Psoas muscle (tissue), 8 donors: ENCODE results near the gene SMAD7. TPM values are rescaled to one million over a fixed set of nuclear protein-coding genes. Genes with fewer than 3 reads are reported as not detected.

Experiments
- ATAC-seq, 4 donors: fragments of 200-7000 bp; cut with Tn5 transposase; one replicate each; pipeline ENCODE4 v1.9.1; 2020; ENCODE audit warnings: moderate library complexity in 3 of 4, mild to moderate bottlenecking in 2 of 4
- DNase-seq, 2 donors: peaks; one replicate each; pipeline ENCODE4 v3.0.0-alpha.2; 2020
- H3K27ac ChIP-seq: fragments of 200-600 bp; one replicate; pipeline ENCODE4 v1.8.0; 2022
- H3K27me3 ChIP-seq, 3 donors: fragments of 200-600 bp in 1 of 3; one replicate each; pipeline versions ENCODE4 v1.6.1 to v1.8.0; 2013 to 2022; ENCODE audit warnings: low read length in 2 of 3, mild to moderate bottlenecking in 2 of 3, moderate library complexity in 1 of 3; ENCODE audit not compliant: insufficient read depth in 3 of 3
- H3K36me3 ChIP-seq, 2 donors: fragments of 200-600 bp in 1 of 2; one replicate each; pipeline versions ENCODE4 v1.6.1 to v1.8.0; 2013 to 2022; ENCODE audit warnings: low read depth in 1 of 2, mild to moderate bottlenecking in 1 of 2, moderate library complexity in 1 of 2; ENCODE audit not compliant: insufficient read depth in 1 of 2
- H3K4me1 ChIP-seq: fragments of 200-600 bp; one replicate; pipeline ENCODE4 v1.8.0; 2022
- H3K4me3 ChIP-seq: fragments of 200-600 bp; one replicate; pipeline ENCODE4 v1.8.0; 2022; ENCODE audit warnings: mild to moderate bottlenecking
- H3K9me3 ChIP-seq: fragments of 200-600 bp; one replicate; pipeline ENCODE4 v1.8.0; 2022
- CTCF ChIP-seq: fragments of 200-600 bp; IDR thresholded peaks from one replicate; pipeline ENCODE4 v1.8.0; 2022; ENCODE audit warnings: antibody characterized with exemption
- WGBS, 3 donors: extraction: QIAGEN DNeasy Blood & Tissue Kit; methylation state at CpG; one replicate each; pipeline versions ENCODE4 v1.1.6 to v1.1.7; 2013; 5-methylcytosine and 5-hydroxymethylcytosine counted together
- intact Hi-C, 2 donors: fragments of 100-400 bp; cut with DNase I; formaldehyde crosslinking; loops; one replicate each; pipeline versions ENCODE4 v1.11.0 to v1.14.2; 2022
- polyA plus RNA-seq, 3 donors: library from polyadenylated mRNA; stranded (reverse); fragments of 200-250 nt; gene quantifications; one replicate each; pipeline ENCODE4 v1.2.3, GENCODE V29; 2013
- total RNA-seq, 4 donors: library from RNA; stranded (reverse); fragmentation: NEBNext Ultra II Directional in 2 of 4; extraction: Animal tissue kit (Norgen Biotek cat#: 25700) in 2 of 4; gene quantifications; one replicate each; pipeline versions ENCODE4 v1.2.1 to v1.2.4, GENCODE V29; 2021 to 2023
- donor health status: healthy with polysubstance abuse.
- donor health status: DM: no; HTN: no; CAD: no; lungs with moderate emphysema.
- donor health status: Bipolar disorder and iron deficiency.
- donor health status: healthy.
- donor health status: DM: yes; HTN: yes; CAD: no.
- donor health status: DM: no; HTN: no; CAD: no.
- donor health status: DM: no; HTN: no; CAD: no.
- donor health status: DM: yes; HTN: yes; CAD: no.

SMAD7 gene
- total and polyA plus RNA-seq, 7 donors = 5.4 to 14.7 (median 8.4) TPM

- peaks cover 88% of the 10 kb centered on the region for H3K4me1 ChIP-seq
These were observed 19.8 kb downstream of the SMAD7 start for GRCh38 chr18:48930926-48931325.

GRCh38 chr18:48929941-48930713, 20.6 kb downstream of the SMAD7 start:
- DNase-seq (no peak), ATAC-seq (no peak)
- TF ChIP-seq CTCF = no peak
- Histone ChIP-seq H3K9me3 (no peaks in the 10 kb centered on the region), H3K27ac (peak overlapping the region; percentile 27), H3K36me3 (no peaks in the 10 kb centered on the region), H3K4me3 (no peak overlapping the region), H3K27me3 (no peaks in the 10 kb centered on the region), H3K4me1 (peaks cover 87% of the 10 kb centered on the region)
- intact Hi-C loops = loop anchor here in 1 of 2 donors (5.0 kb wide), 1 partner anchor 103 kb away; no protein-coding TSS in a partner anchor
- WGBS, 3 donors = 63 to 68% (median 64%) methylated on average over 20 of the region's 20 CpGs

More at GRCh38 chr18:48930926-48931325, 19.8 kb downstream of the SMAD7 start:
- 71 to 87% (median 79%) methylated on average over 3 of the region's 3 CpGs for WGBS, 3 donors
- H3K4me3 ChIP-seq = no peak overlapping the region
- H3K27me3 ChIP-seq = no peaks in the 10 kb centered on the region
- no peak for TF ChIP-seq CTCF
- H3K9me3 ChIP-seq = no peaks in the 10 kb centered on the region
- intact Hi-C loops = loop anchor here in 1 of 2 donors (5.0 kb wide), 1 partner anchor 104 kb away; no protein-coding TSS in a partner anchor
- DNase-seq (no peak), ATAC-seq (no peak)
- H3K36me3 ChIP-seq = no peaks in the 10 kb centered on the region
- no peak overlapping the region for H3K27ac ChIP-seq

- H3K36me3 ChIP-seq = no peaks in the 10 kb centered on the region
- H3K27ac ChIP-seq = peak overlapping the region; percentile 36
- ATAC-seq (no peak), DNase-seq (no peak)
- TF ChIP-seq CTCF = no peak
- H3K27me3 ChIP-seq = no peaks in the 10 kb centered on the region
- peaks cover 87% of the 10 kb centered on the region for H3K4me1 ChIP-seq
- no peaks in the 10 kb centered on the region for H3K9me3 ChIP-seq
- peak overlapping the region; percentile 18 for H3K4me3 ChIP-seq
- intact Hi-C loops = no loop called here
- 34 to 63% (median 42%) methylated on average over 2 of the region's 2 CpGs for WGBS, 3 donors
These were observed 21.6 kb downstream of the SMAD7 start for GRCh38 chr18:48929212-48929612.

GRCh38 chr18:48928787-48929186, 22.0 kb downstream of the SMAD7 start:
- H3K4me3 ChIP-seq = peak overlapping the region; percentile 18
- peak overlapping the region; percentile 36 for H3K27ac ChIP-seq
- intact Hi-C loops = no loop called here
- TF ChIP-seq CTCF = no peak
- peaks cover 85% of the 10 kb centered on the region for H3K4me1 ChIP-seq
- peak in 1 of 2 donors; percentile 54 for DNase-seq
- peak in 3 of 4 donors; percentile 10 to 50 (median 47) for ATAC-seq
- WGBS, 3 donors = 23 to 42% (median 28%) methylated on average over 9 of the region's 9 CpGs
- H3K36me3 ChIP-seq = no peaks in the 10 kb centered on the region
- no peaks in the 10 kb centered on the region for H3K27me3 ChIP-seq
- no peaks in the 10 kb centered on the region for H3K9me3 ChIP-seq
